Measurements from ENCODE around the gene SDC3.

SDC3 gene

DNA sequence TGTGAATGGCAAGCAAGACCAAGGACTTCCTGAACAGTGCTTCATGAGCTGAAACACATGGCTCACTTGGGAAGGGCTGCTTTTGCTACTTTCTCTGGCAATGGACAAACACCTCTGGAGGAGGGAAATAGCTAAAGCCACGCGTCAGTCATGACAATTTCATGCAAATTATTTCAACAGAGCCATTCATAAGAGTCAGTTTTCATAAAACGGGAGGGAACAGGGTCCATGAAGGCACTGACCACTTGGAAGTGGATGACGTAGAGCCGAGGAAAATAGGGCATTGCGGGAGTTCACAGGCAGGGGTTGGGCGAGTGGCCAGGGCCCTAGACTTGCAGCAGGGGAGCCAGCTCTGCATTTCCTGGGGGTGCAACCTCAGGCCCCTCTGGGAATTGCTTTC, 43.9 kb downstream of the SDC3 start:
- Mint-ChIP-seq H3K4me1 (peaks cover 3% of the 10 kb centered on the region), H3K27me3 (ENCODE audit: low read depth) (peaks cover 5% of the 10 kb centered on the region), H3K9me3 (no peaks in the 10 kb centered on the region), H3K4me3 (no peak overlapping the region), H3K36me3 (ENCODE audit: low read depth) (no peaks in the 10 kb centered on the region), H3K27ac (no peak overlapping the region)
- TF ChIP-seq, protein P1, sequence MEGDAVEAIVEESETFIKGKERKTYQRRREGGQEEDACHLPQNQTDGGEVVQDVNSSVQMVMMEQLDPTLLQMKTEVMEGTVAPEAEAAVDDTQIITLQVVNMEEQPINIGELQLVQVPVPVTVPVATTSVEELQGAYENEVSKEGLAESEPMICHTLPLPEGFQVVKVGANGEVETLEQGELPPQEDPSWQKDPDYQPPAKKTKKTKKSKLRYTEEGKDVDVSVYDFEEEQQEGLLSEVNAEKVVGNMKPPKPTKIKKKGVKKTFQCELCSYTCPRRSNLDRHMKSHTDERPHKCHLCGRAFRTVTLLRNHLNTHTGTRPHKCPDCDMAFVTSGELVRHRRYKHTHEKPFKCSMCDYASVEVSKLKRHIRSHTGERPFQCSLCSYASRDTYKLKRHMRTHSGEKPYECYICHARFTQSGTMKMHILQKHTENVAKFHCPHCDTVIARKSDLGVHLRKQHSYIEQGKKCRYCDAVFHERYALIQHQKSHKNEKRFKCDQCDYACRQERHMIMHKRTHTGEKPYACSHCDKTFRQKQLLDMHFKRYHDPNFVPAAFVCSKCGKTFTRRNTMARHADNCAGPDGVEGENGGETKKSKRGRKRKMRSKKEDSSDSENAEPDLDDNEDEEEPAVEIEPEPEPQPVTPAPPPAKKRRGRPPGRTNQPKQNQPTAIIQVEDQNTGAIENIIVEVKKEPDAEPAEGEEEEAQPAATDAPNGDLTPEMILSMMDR (IDR thresholded peaks at IDR 0.05; ENCODE audit: unreplicated experiment in 3 of 3) = no peak

DNA sequence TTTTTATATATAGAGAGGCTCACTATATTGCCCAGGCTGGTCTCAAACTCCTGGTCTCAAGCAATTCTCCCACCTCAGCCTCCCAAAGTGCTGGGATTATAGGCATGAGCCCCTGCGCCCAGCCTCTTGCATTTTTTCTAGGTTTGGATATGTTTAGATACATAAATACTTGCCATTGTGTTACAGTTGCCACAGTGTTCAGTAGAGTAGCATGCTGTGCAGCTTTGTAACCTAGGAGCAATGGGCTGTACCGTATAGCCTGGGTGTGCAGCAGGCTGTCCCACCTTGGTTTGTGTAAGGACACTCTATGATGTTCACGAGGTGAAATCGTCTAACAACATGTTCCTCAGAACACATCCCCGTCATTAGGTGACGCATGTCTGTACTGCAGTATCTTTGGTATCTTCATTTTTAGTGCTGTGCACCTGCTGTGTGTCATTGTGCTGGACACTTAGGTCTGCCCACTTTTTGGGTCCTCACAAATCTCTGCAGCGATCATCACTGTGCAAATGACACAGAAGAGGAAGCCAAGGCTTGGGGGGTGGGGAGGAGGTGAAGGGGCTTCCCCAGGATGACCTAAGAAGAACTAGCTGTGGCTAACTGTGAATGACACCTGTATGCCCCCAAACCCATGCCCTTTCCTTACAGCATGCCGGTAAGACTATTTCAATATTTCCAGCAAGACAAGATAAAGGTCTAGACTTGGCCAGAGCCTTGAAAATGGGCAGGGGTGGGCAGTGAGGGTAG, 44.5 kb downstream of the SDC3 start:
- H3K4me3 Mint-ChIP-seq = no peak overlapping the region
- H3K27ac Mint-ChIP-seq = no peak overlapping the region
- H3K4me1 Mint-ChIP-seq = peaks cover 8% of the 10 kb centered on the region
- TF ChIP-seq, protein P1 (IDR thresholded peaks at IDR 0.05; ENCODE audit: unreplicated experiment in 3 of 3) = no peak
- peaks cover 5% of the 10 kb centered on the region for H3K27me3 Mint-ChIP-seq (ENCODE audit: low read depth)
- H3K36me3 Mint-ChIP-seq (ENCODE audit: low read depth) = no peaks in the 10 kb centered on the region
- no peaks in the 10 kb centered on the region for H3K9me3 Mint-ChIP-seq

DNA sequence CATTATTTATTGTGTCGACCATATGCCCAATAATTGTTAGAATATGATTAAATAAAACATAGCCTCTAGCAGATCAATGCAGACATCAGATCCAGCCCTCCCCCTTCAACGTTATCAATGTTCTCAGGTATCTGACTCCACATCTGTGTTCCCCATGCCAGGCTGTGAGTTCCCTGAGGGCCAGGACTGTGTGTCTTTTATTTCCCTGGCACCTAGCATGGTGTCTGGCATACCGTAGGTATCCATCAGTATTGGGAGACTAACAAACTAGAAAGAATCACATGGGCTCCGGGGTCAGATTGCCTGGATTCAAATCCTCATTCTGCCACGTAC, 48.3 kb downstream of the SDC3 start:
- Mint-ChIP-seq H3K4me1 (peaks cover 18% of the 10 kb centered on the region), H3K4me3 (no peak overlapping the region), H3K9me3 (no peaks in the 10 kb centered on the region), H3K27me3 (ENCODE audit: low read depth) (peaks cover 28% of the 10 kb centered on the region), H3K27ac (no peak overlapping the region), H3K36me3 (ENCODE audit: low read depth) (no peaks in the 10 kb centered on the region)
- TF ChIP-seq, protein P1 (IDR thresholded peaks at IDR 0.05; ENCODE audit: unreplicated experiment in 3 of 3) = no peak

DNA sequence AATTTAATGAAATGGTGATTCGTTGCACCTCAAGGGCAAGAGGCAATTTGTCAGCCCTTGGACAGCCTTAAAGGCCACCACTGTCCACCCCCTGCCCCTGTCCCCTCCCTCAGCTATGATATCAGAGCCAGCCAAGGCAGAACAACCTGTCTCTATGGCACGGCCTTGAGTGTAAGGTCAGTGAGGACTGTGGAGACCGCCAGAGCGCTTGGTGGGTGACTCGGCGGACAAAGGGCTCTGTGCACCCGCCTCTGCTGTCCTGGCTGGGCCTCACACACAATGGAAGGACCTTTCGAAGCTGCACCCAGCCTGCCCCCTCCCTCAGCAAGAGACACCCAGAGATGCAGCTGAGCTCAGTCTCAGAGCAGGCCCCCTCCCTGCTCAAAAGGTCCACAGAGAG, 50.6 kb downstream of the SDC3 start:
- TF ChIP-seq, protein P1 (IDR thresholded peaks at IDR 0.05; ENCODE audit: unreplicated experiment in 3 of 3) = no peak
- H3K9me3 Mint-ChIP-seq = no peaks in the 10 kb centered on the region
- peaks cover 31% of the 10 kb centered on the region for H3K27me3 Mint-ChIP-seq (ENCODE audit: low read depth)
- H3K4me3 Mint-ChIP-seq = no peak overlapping the region
- H3K4me1 Mint-ChIP-seq = peaks cover 25% of the 10 kb centered on the region
- H3K36me3 Mint-ChIP-seq (ENCODE audit: low read depth) = no peaks in the 10 kb centered on the region
- H3K27ac Mint-ChIP-seq = no peak overlapping the region

DNA sequence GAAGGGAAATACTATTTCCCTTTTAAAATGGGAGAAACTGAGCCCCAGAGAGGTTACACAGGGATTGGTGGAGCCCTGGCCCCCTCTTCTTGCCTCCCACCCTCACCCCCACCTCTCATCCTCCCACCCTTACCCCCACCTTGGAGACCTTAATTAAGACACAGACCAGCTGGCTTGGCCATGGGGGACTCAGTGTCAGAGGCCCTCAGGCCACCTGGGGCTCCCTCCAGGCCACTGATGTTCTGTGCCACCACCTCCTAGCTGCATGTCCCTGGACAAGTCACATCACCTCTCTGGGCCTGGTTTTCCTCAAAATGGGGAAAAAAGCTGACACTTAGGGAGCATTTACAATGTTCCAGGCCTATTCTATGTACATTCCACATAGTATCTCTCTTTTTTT, 51.5 kb downstream of the SDC3 start:
- TF ChIP-seq, protein P1 (IDR thresholded peaks at IDR 0.05; ENCODE audit: unreplicated experiment in 3 of 3) = no peak
- Mint-ChIP-seq H3K9me3 (no peaks in the 10 kb centered on the region), H3K4me1 (peaks cover 25% of the 10 kb centered on the region), H3K4me3 (no peak overlapping the region), H3K36me3 (ENCODE audit: low read depth) (no peaks in the 10 kb centered on the region), H3K27ac (no peak overlapping the region), H3K27me3 (ENCODE audit: low read depth) (peaks cover 31% of the 10 kb centered on the region)

DNA sequence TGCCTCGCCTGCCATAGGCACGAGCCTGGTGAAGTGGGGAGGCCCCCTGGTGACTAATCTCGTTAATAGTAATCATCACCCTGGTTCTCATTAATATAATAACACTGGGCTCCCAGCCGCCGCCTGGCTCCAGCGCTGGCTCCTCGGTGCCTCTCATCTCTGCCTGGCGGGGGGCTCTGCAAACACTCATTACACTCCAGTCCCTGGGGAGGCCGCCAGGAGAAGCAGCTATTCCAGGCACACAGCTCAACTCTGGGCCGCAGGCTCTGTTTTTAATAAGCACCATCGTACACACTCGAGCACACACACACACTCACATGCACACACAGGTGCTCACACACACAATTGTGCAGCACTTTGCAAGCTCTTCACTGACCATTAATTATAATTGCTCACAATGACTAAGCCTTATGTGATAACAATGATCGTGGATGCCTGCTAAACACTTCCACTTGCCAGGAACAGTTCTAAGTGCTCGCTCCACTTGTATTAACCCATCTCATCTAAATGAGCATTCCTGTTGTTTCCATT, 52.2 kb downstream of the SDC3 start:
- no peak overlapping the region for H3K4me3 Mint-ChIP-seq
- peaks cover 25% of the 10 kb centered on the region for H3K4me1 Mint-ChIP-seq
- H3K9me3 Mint-ChIP-seq = no peaks in the 10 kb centered on the region
- no peak overlapping the region for H3K27ac Mint-ChIP-seq
- no peaks in the 10 kb centered on the region for H3K36me3 Mint-ChIP-seq (ENCODE audit: low read depth)
- TF ChIP-seq, protein P1 (IDR thresholded peaks at IDR 0.05; ENCODE audit: unreplicated experiment in 3 of 3) = no peak
- peaks cover 31% of the 10 kb centered on the region for H3K27me3 Mint-ChIP-seq (ENCODE audit: low read depth)

All from nephron (organoid).